Stomach smooth muscle (tissue), 2 donors: Measurements from ENCODE around the gene CTNNA3.

Source experiments
- H3K27ac ChIP-seq: one replicate; pipeline ENCODE4 v1.7.0; 2013; ENCODE audit warnings: mild to moderate bottlenecking, low read length, inconsistent platforms
- H3K27me3 ChIP-seq, 2 donors: one replicate each; pipeline ENCODE4 v1.7.0; 2013; ENCODE audit warnings: low read length in 2 of 2; ENCODE audit not compliant: insufficient read depth in 2 of 2, control insufficient read depth in 1 of 2
- H3K36me3 ChIP-seq, 2 donors: one replicate each; pipeline ENCODE4 v1.7.0; 2013; ENCODE audit warnings: low read length in 2 of 2; ENCODE audit not compliant: control insufficient read depth in 2 of 2, insufficient read depth in 2 of 2
- H3K4me1 ChIP-seq: one replicate; pipeline ENCODE4 v1.7.0; 2013; ENCODE audit warnings: low read length; ENCODE audit not compliant: control insufficient read depth, insufficient read depth
- H3K4me3 ChIP-seq, 2 donors: one replicate each; pipeline ENCODE4 v1.7.0; 2013; ENCODE audit warnings: low read length in 2 of 2
- H3K9ac ChIP-seq, 2 donors: one replicate each; pipeline ENCODE4 v1.7.0; 2013; ENCODE audit warnings: low read length in 2 of 2, mild to moderate bottlenecking in 1 of 2
- H3K9me3 ChIP-seq, 2 donors: one replicate each; pipeline ENCODE4 v1.7.0; 2013; ENCODE audit warnings: low read length in 2 of 2; ENCODE audit not compliant: control insufficient read depth in 2 of 2
- donor health status: healthy.
- donor health status: Pancreatic carcinoma.

Gene CTNNA3

DNA sequence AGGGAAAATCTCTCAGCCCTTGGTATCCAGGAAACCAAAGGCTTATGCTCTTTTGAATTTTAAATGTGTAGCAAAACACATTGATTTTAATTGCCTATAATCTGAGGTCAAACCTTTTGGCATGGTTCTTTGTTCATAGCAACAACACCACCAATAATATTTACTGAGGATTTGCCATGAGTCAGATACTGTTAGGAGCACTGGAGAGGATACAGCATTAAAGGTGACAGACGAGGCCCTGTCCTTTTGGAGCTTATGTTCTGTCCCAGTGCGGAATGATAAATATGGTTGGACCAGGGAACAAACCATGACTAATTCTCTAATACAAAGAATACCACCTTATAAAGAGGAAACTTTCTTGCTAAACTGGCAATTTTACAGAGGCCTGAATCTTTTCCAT is 176.6 kb downstream of the CTNNA3 start:
- Histone ChIP-seq H3K36me3 (no peaks in the 10 kb centered on the region), H3K4me3 (no peak overlapping the region), H3K27me3 (no peaks in the 10 kb centered on the region), H3K4me1 (peaks cover 2% of the 10 kb centered on the region), H3K27ac (no peak overlapping the region), H3K9me3 (no peaks in the 10 kb centered on the region), H3K9ac (no peak overlapping the region)

DNA sequence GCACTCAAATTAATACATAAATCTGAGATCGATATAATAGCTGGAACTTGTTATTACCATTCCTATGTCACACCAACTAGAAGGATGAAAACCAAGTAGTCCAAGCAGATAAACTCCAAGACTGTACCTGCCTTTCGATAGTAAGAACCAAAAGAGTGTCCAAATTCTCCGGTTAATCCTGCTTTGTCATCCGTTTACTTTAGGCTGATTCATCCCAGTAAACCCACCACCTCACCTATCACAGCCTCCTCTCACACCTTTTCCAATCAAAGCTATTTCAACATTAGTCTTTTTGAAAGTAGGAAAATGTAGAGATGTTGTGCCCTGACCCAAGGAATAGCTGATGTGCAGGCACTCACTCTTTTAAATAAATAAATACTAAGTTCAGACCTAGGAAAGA is 177.2 kb downstream of the CTNNA3 start:
- H3K9ac ChIP-seq, result no peak overlapping the region
- H3K27ac ChIP-seq, result no peak overlapping the region
- H3K4me3 ChIP-seq, result no peak overlapping the region
- no peaks in the 10 kb centered on the region for H3K27me3 ChIP-seq
- no peaks in the 10 kb centered on the region for H3K36me3 ChIP-seq
- no peaks in the 10 kb centered on the region for H3K9me3 ChIP-seq
- H3K4me1 ChIP-seq, result peaks cover 2% of the 10 kb centered on the region

DNA sequence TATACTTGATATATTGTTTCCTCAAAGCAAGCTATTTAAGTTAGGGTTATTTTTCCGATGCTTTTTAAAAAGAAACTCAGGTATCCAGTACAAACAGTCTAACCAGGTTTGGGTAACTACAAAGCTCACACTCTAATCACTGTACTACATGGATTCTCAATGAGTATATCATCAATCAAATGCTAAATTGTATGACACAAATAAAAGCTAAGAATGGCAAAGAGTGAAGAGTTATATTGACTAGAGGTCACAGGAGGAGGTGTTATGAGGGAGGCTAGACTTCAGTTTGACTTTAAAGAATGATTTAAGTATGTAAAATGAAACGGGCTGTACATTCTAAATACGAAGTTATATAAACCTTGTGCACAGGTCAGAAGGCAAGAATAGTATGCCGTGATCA is 178.0 kb downstream of the CTNNA3 start:
- no peaks in the 10 kb centered on the region for H3K9me3 ChIP-seq
- no peak overlapping the region for H3K9ac ChIP-seq
- no peaks in the 10 kb centered on the region for H3K36me3 ChIP-seq
- H3K27me3 ChIP-seq, result no peaks in the 10 kb centered on the region
- H3K4me1 ChIP-seq, result peaks cover 2% of the 10 kb centered on the region
- H3K27ac ChIP-seq, result no peak overlapping the region
- H3K4me3 ChIP-seq, result no peak overlapping the region

DNA sequence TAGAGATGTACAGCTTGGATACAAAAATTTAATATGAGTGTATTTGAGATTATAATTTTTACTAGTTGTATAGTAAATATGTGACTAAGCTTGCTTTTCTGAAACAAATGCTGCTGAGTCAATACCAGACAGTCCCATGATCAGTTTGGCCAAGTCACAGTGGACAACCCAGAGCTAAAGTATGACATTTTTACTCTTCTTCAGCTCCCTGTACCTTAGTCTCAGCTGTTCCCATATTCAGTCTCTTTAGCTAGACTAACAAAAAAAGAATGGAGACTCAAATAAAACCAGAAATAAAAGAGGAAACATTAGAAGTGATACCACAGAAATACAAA is 189.3 kb downstream of the CTNNA3 start:
- H3K27ac ChIP-seq, result no peak overlapping the region
- H3K9ac ChIP-seq, result no peak overlapping the region
- no peaks in the 10 kb centered on the region for H3K36me3 ChIP-seq
- H3K27me3 ChIP-seq, result no peaks in the 10 kb centered on the region
- no peaks in the 10 kb centered on the region for H3K9me3 ChIP-seq
- H3K4me1 ChIP-seq, result no peaks in the 10 kb centered on the region
- H3K4me3 ChIP-seq, result no peak overlapping the region

DNA sequence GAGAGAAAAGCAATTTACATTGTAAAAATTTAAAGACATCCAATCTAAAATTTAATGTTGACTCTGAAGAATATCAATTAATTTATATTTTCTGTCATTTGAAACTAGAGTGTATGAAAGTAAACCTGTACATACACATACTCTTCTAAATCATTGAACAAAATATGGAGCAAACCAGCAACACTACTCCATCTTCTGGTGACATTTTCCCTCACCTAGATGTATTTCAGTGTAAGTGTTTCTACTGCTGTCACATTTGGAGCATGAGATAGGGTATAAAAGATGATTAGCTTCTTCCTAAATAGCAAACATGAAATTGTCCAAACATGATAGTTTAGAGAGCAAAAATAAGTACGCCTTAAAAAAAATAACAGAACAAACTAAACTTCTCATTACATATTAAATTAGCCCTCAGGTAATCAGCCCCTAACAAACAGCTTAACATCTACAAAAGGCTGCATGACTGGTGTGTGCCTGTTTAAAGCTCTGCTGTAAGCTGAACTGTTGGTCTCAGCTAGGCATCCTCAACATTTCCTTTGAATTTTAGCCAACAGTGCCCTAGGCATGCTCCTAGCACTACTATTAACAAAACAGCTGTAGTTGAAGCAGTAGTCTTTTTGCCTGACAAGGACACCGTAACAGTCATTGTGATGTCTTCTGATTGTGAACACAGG is 189.8 kb downstream of the CTNNA3 start:
- Histone ChIP-seq H3K9ac (no peak overlapping the region), H3K9me3 (no peaks in the 10 kb centered on the region), H3K27me3 (no peaks in the 10 kb centered on the region), H3K4me3 (no peak overlapping the region), H3K27ac (no peak overlapping the region), H3K4me1 (no peaks in the 10 kb centered on the region), H3K36me3 (no peaks in the 10 kb centered on the region)

DNA sequence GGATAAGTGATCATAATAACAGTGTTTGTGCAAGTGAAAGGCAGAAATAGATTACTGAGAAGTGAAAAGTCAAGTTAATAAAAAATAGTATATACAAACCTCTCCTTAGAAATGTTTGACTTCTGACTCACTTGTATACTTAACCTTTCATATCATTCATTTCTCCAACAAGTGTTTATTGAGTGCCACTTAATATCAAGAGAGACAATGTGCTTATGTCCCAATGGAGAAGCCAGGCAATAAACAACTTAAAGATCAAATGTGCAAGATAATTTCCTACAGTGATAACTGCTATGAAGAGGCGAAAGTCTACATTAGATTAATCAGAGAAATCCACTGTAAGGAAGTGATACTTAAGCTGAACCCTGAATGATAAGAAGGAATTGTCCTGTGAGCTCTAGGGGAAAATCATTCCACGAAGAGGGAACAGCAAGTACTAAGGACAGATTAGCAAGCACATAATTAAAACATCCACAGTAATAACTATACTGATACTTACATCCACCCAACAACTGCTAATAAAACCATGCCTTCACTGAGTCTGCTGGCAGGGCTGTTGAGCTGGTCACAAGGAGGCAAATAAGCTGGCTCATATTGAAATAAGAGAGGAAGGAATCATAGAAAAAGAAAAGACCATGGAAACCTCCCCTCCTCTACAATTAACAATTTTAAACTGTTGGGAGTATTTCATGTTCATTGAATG is 203.5 kb downstream of the CTNNA3 start:
- Histone ChIP-seq H3K9ac (no peak overlapping the region), H3K27ac (no peak overlapping the region), H3K4me1 (no peaks in the 10 kb centered on the region), H3K27me3 (no peaks in the 10 kb centered on the region), H3K4me3 (no peak overlapping the region), H3K9me3 (no peaks in the 10 kb centered on the region), H3K36me3 (no peaks in the 10 kb centered on the region)

DNA sequence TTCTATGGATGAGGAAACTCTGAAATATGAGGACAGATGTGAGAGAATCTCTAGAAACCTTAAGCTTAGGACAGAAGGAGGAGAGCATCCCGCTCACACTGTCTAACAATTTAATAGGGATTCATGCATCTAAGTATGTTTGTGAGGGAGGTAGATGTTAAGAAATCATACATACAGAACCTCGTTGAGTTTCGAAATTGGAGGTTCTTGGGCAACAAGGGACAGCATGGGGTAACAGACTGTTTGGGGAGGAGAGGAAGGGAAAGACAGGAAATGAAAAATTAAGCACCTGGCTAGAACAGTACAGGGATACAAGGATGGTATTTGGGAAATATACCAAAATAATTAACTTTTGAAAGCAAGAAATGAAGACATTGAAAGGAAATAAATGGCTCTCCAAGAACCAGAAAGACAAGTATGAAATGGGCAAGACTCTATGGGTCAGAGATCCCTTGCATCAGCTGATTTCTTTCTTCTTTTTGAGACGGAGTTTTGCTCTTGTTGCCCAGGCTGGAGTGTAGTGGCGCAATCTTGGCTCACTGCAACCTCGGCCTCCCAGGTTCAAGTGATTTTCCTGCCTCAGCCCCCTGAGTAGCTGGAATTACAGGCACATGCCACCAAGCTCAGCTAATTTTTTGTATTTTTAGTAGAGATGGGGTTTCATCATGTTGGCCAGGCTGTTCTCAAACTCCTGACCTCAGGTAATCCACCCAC is 207.9 kb downstream of the CTNNA3 start:
- no peak overlapping the region for H3K4me3 ChIP-seq
- H3K27me3 ChIP-seq, result no peaks in the 10 kb centered on the region
- H3K9me3 ChIP-seq, result peaks cover 3 to 4% of the 10 kb centered on the region in 2 donors
- H3K9ac ChIP-seq, result no peak overlapping the region
- no peaks in the 10 kb centered on the region for H3K4me1 ChIP-seq
- no peak overlapping the region for H3K27ac ChIP-seq
- H3K36me3 ChIP-seq, result no peaks in the 10 kb centered on the region

DNA sequence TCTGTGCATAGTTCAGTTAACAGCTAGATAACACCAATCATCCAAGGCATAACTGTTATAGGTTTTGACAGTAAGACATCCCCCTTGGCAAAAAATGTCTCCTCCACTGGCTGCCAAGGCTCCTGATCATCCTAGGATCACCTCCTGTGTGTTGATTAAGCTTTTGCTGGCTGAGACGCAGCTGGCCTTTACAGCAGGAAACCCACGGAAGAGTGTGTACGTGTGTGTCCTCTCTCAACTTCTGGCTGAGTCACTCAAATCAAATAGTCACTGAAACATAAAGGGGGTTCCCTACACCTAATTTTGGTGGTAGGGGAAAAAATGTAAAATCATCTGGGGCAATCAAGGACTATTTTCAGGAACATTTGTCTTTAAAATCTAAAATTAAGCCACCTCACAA is 208.8 kb downstream of the CTNNA3 start:
- Histone ChIP-seq H3K4me3 (no peak overlapping the region), H3K9me3 (peaks cover 3 to 4% of the 10 kb centered on the region in 2 donors), H3K9ac (no peak overlapping the region), H3K4me1 (no peaks in the 10 kb centered on the region), H3K27me3 (no peaks in the 10 kb centered on the region), H3K27ac (no peak overlapping the region), H3K36me3 (no peaks in the 10 kb centered on the region)

DNA sequence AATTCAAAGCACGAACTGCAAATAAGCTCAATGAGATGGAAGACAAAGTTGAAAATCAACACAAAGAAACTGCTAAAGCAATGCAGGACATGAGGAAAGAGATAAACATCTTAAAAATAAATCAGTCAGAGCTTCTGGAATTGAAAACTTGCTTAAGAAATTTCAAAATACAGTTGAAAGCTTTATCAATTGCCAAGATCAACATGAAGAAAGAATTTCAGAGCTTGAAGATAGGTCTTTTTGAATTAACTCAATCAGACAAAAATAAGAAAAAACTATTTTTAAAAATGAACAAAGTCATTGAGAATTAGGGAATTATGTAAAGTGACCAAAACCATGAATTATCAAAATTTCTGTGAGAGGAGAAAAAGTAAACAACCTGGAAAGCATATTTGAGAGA is 218.1 kb downstream of the CTNNA3 start:
- Histone ChIP-seq H3K36me3 (no peaks in the 10 kb centered on the region), H3K4me1 (no peaks in the 10 kb centered on the region), H3K9me3 (peaks cover 0 to 6% of the 10 kb centered on the region in 2 donors), H3K27ac (no peak overlapping the region), H3K27me3 (no peaks in the 10 kb centered on the region), H3K9ac (no peak overlapping the region), H3K4me3 (no peak overlapping the region)

DNA sequence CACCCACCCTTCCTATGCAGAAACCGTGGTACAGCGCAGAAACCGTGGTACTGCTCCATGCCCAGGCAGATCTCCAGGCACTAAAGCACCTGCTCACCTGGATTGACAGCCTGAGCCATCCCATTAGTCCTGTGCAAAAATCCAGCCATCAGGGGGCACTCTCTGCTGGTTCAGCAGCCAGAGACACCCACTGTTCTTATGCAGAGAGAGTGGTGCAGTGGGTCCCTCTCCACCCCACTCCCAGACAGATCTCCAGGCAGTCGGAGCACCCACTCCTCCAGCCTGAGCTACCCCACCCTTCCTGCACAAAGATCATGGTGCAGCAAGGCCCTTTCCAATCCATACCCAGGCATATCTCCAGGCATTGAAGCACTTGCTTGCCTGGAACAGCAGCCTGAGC is 219.8 kb downstream of the CTNNA3 start:
- H3K27me3 ChIP-seq, result no peaks in the 10 kb centered on the region
- no peak overlapping the region for H3K27ac ChIP-seq
- H3K36me3 ChIP-seq, result no peaks in the 10 kb centered on the region
- no peak overlapping the region for H3K4me3 ChIP-seq
- no peak overlapping the region for H3K9ac ChIP-seq
- peaks cover 0 to 6% of the 10 kb centered on the region in 2 donors for H3K9me3 ChIP-seq
- H3K4me1 ChIP-seq, result no peaks in the 10 kb centered on the region
